Femur (tissue), 1 donor: ENCODE measurements around the gene SLC6A2.

Experiments used
- DNase-seq: peaks from one replicate; pipeline ENCODE4 v3.0.0-alpha.2; 2017

Gene SLC6A2

DNA sequence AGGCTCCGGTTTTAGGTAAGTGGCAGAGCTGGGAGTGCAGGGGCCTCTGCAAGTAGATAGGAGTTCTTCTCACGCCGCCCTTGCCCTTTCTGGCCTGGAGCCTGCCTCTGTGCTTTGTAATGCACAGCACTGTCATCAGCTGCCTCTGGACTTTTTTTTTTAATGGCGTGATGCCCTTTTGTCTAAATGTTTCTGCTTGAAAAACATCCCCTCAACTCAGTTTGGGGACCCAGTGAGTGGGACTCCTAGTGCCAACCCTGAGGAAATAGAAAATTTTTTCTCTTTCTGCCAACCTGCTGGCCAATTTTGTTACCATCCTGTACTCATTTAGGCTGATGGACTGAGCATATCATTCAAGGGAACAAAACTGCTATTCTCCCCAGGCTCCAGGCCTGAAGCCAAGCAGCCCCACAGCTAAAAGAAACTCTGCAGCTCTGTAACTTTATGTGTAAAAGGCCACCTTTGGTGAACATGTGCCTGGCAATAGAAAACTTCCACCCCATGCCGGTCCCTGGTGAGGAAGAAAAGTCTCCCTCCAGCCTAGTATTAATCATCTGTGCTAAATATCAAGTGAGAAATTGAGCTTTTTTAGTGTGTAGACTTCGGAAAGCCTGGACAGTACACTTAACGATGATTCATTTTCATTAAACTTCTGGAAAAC is 22.5 kb downstream of the SLC6A2 start:
- DNase-seq = peak; percentile 61

GRCh38 chr16:55682086-55682485 is 26.3 kb downstream of the SLC6A2 start:
- no peak for DNase-seq

- DNase-seq = no peak
Observed at GRCh38 chr16:55685973-55686372, 30.2 kb downstream of the SLC6A2 start.

DNA sequence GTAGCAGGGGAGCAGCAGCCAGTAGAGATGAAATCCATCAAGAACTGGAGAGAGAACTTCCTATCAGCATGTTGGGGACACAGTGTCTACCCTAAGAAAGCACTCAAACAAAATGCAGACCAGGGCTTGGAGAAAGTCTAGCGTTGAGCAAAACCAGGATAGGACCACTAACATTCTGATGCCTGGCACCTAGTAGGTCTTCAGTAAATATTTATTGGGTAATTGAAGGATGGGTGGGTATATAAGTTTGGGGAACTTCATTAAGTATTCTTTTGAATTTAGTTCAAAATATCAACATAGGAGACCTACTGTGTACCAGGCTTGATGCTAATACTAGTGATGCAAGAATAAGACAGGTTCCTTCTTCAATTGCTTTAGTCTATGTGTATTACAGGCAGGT is 30.9 kb downstream of the SLC6A2 start:
- no peak for DNase-seq

GRCh38 chr16:55687802-55688201 is 32.0 kb downstream of the SLC6A2 start:
- no peak for DNase-seq

DNA sequence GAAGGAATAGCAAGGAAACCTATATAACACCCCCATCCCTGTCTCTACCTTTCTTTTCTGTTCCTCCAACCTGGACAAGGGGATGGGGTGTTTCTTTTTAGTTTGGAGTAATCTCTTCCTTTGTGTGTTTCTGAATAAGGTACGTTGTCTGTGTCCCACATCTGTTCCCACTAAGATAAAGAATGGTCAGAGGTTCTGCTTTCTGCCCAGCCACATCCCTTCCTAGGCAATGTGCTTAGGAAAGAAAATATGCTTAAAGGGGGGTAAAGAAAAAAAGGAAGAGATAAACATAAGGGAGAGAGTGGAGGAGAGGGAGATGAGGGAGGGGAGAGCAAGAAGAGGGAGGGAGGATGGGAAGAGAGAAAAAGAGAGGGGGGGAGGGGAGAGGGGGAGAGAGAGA is 35.1 kb downstream of the SLC6A2 start:
- DNase-seq = no peak

DNA sequence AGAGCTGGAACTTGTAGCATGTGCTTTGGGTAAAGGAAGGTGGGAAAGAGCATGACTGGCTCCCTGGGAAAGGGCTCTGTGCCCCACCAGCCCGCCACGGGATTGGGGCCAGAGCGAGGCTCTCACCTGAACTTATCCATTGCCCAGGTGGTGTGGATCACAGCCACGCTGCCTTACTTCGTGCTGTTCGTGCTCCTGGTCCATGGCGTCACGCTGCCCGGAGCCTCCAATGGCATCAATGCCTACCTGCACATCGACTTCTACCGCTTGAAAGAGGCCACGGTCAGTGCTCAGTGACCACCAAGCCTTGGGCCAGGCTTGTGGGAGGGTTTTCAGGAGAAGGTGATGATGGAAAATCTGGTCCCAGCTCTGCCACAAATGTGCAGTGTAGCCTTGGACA is 36.0 kb downstream of the SLC6A2 start:
- no peak for DNase-seq

DNA sequence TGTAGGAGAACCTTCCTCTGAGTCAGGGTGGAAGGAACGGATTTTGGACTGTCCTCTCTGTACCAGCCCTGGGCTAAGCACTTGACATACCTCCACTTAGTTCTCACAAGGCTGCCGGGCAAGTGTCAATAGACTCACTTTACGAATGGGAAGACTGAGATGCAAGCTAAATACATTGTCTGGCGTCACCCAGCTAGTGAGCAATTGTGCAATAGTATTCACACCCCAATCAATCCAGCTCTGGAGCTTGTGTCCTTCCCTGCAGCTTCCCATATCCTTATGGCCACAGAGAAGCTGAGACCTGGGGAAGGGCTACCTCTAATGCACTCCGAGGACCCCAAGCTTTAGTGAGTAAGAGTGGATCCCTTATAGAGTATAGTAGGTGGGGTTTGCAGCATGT is 39.8 kb downstream of the SLC6A2 start:
- no peak for DNase-seq

- no peak for DNase-seq
Observed at GRCh38 chr16:55697867-55698266, 42.1 kb downstream of the SLC6A2 start.

DNA sequence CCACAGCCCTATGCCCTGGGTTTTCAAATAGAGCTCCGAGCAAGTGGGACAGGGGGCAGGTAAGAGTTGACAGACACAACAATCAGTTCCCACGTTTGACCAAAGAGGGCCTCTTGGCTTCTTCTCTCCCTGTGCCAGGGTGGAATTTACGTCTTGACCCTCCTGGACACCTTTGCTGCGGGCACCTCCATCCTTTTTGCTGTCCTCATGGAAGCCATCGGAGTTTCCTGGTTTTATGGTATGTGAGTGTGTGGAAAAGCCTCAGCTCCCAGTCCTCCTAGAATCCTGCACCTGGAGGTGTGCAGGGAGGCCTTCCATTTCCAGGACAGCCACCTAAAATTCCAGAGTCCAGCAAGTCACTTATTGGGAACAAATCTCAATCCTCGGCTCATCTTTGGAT is 42.5 kb downstream of the SLC6A2 start:
- DNase-seq = no peak

GRCh38 chr16:55698946-55699345 is 43.2 kb downstream of the SLC6A2 start:
- no peak for DNase-seq

- DNase-seq = no peak
Observed at GRCh38 chr16:55699616-55700015, 43.8 kb downstream of the SLC6A2 start.

DNA sequence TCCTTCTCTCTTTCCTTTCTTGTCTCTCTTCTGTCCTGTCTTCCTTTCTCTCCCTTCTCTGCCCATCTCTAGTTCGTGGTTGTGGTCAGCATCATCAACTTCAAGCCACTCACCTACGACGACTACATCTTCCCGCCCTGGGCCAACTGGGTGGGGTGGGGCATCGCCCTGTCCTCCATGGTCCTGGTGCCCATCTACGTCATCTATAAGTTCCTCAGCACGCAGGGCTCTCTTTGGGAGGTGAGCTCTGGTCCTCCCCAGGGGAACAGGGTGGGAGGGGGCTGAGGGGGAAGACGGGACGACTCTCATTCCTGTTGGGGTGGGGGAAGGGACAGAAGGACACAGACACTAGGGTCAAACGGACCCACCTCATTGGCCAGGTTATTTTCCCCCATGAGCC is 44.3 kb downstream of the SLC6A2 start:
- DNase-seq = no peak

DNA sequence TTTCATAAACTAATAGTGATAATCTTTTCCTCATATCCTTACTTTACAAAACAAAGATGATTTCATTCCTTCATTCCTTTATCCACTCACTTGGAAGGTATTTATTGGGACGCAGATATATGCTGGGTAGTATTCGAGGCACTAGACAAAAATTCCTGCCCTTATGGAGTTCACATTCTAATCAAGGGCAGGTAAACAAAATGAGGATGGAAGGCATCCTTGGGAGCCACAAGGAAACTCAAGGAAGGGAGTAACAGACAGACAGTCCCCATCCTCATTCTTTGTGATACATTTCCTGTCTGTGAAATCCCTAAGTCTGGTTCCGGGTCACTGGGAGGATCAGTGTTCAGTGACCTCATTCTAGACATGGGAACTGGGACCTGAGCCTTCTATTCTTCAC is 45.2 kb downstream of the SLC6A2 start:
- no peak for DNase-seq

GRCh38 chr16:55701442-55702319 is 45.9 kb downstream of the SLC6A2 start:
- peak; percentile 62 for DNase-seq

DNA sequence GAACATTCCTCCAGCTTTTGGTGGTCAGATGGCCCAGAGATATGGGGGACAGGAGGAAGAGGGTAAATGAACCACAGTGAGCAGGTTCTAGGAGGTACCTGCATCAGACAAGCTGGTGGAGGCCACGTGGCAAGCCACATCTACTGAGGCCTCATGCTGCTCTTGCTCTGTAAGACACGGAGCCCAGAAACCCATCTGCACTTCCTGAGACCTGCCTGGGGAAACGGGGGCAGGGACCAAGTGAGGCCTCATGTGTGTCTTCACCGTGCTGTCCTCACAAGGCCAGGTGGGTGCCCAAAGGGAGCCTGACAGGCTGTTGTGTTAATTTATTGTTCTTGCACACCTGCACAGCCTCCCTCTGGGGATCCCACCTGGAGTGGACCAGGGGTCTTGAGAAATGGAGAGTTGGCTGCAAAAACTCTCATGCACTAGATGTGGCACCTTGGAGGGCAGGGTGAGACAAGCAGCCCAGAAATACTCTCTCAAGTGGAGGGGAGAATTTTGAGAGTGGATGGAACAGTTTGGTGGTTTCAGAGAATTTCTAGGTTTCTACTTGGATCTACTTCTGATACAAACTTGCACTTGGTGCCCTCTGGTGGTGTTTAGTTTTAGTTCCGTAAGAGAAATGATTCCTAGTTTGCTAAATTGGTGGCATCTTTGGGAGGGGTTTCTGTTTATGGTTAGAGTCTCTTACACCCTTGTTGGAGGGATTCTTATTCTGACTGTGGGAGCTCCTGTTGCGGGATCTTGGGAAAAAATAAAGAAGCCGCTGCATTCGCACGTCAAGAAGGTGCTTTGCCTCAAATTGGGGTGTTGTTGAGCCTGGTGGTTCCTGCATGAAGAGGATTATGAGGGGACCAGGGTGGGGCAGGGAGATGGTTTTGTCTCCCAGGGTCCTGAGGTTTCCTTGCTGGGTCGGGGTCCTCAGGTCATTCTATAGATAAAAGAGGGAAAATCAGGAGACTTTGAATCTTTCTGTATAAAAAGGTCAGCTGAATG is 47.5 kb downstream of the SLC6A2 start:
- DNase-seq = peak; percentile 32

- DNase-seq = no peak
Observed at GRCh38 chr16:55706739-55707384, 51.1 kb downstream of the SLC6A2 start.

- no peak for DNase-seq
Observed at GRCh38 chr16:55709801-55710200, 54.0 kb downstream of the SLC6A2 start.

DNA sequence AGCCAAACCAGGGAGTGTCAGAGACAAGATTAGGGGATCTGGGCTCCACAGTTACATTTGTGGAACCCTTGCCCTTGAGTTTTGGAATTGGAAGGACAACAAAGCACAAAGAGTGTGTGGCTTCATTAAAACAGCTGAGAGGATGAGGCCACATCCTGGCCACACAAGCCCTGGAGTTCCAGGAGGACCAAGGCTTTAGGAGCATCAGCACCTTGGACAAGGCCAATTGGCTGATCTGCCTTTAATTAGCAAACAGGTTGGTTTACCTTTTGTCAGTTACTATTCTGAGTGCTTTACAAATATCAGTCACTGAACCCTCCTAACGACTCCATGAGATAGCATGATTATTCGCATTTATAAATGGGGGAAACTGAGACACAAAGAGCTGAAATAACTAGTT is 54.7 kb downstream of the SLC6A2 start:
- DNase-seq = no peak

GRCh38 chr16:55711959-55712876 is 56.4 kb downstream of the SLC6A2 start:
- peak; percentile 66 for DNase-seq

- no peak for DNase-seq
Observed at GRCh38 chr16:55713103-55713502, 57.3 kb downstream of the SLC6A2 start.
